BE2C (cell line): Measurements from ENCODE around the gene GPR85.
"Not testable (repeated sequence)": the region's sequence is repeated elsewhere in the genome, so short reads cannot be mapped to it uniquely, and the experiment has no call there.

ENCODE experiments used
- DNase-seq: peaks from one replicate; pipeline ENCODE4 v3.0.0-alpha.2; 2020
- H3K27me3 ChIP-seq: fragments of 250-450 bp; sonication (Bioruptor Pico); 2 replicates; pipeline ENCODE4 v1.5.1; 2020; ENCODE audit warnings: mild to moderate bottlenecking
- H3K36me3 ChIP-seq: fragments of 250-450 bp; sonication (Bioruptor Pico); 2 replicates; pipeline ENCODE4 v1.5.1; 2020; ENCODE audit warnings: mild to moderate bottlenecking
- H3K4me1 ChIP-seq: fragments of 250-450 bp; sonication (Bioruptor Pico); 2 replicates; pipeline ENCODE4 v1.5.1; 2020
- H3K4me3 ChIP-seq: 2 replicates; pipeline ENCODE4 v1.5.1; 2011; ENCODE audit warnings: low read depth, low read length
- H3K9me3 ChIP-seq: fragments of 250-450 bp; sonication (Bioruptor Pico); 2 replicates; pipeline ENCODE4 v1.5.1; 2020
- TF ChIP-seq, protein P1 (sequence below): IDR thresholded peaks from 2 replicates; pipeline ENCODE4 v1.5.1; 2012; ENCODE audit warnings: mild to moderate bottlenecking, low read depth, low read length

GPR85 gene

DNA sequence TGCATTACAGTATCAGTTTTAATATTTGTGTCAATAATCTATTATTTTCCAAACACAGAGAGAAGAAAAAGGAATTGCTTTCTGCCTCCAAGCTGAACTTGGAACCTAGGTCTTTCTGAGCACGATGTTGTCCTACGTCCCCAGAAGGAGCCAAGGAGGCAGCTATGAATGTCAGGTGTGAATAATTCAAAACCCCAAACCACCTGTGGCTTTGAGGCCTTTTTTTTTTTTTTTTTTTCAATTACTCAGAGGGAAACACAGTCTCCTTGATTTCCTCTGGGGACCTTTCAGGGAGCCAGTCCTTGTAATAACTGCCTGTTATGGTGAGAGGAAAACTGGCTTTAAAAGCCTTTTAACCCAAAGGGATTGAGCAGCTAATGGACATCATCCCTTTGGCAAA is 8.3 kb downstream of the GPR85 start:
- H3K27me3 ChIP-seq: no peaks in the 10 kb centered on the region; the same call in 1 of the 2 replicates
- H3K36me3 ChIP-seq: no peaks in the 10 kb centered on the region
- DNase-seq: no peak
- no peaks in the 10 kb centered on the region for H3K9me3 ChIP-seq
- TF ChIP-seq, protein P1, sequence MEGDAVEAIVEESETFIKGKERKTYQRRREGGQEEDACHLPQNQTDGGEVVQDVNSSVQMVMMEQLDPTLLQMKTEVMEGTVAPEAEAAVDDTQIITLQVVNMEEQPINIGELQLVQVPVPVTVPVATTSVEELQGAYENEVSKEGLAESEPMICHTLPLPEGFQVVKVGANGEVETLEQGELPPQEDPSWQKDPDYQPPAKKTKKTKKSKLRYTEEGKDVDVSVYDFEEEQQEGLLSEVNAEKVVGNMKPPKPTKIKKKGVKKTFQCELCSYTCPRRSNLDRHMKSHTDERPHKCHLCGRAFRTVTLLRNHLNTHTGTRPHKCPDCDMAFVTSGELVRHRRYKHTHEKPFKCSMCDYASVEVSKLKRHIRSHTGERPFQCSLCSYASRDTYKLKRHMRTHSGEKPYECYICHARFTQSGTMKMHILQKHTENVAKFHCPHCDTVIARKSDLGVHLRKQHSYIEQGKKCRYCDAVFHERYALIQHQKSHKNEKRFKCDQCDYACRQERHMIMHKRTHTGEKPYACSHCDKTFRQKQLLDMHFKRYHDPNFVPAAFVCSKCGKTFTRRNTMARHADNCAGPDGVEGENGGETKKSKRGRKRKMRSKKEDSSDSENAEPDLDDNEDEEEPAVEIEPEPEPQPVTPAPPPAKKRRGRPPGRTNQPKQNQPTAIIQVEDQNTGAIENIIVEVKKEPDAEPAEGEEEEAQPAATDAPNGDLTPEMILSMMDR: no peak
- no peaks in the 10 kb centered on the region for H3K4me1 ChIP-seq
- no peak overlapping the region for H3K4me3 ChIP-seq

DNA sequence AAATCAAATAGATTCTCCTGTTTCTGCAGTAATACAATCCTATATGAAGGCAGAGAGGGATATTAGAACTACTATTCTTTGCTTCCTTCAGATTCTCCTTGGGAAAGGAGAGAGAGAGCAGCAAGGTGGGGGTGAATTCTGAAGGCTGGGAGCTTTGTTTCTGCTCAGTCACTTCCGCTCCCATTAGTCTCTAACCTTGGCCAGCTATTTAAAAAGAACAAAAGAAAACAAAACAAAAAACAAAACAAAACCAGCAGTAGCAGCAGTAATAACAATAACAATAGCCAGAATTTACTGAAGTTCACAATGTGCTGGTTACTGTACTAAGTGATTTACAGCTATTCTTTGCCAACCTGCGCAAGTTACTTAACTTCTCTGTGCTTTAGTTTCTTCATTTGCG is 9.9 kb downstream of the GPR85 start:
- H3K36me3 ChIP-seq: no peaks in the 10 kb centered on the region
- H3K4me1 ChIP-seq: no peaks in the 10 kb centered on the region
- TF ChIP-seq, protein P1: no peak
- H3K4me3 ChIP-seq: no peak overlapping the region
- H3K9me3 ChIP-seq: no peaks in the 10 kb centered on the region
- H3K27me3 ChIP-seq: no peaks in the 10 kb centered on the region; the same call in 1 of the 2 replicates
- DNase-seq: no peak

DNA sequence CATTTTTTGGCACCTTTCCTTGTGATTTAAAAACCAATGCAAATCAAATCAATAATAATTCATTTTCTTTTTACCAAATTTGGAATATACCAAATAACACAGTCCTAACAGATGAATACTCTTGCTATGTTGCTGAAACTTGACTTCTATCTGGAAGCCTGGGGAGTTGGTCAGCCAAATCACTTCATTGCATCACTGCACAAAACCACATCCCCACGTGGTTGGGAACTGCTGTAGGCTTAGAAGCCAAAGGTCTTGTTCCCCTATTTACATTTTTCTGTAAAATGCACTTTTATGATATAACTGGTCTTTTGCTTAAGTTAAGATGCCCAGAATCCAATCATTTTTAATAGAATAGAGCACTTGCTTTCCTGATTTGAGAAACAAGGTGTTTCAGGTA is 15.2 kb downstream of the GPR85 start:
- TF ChIP-seq, protein P1: no peak
- Histone ChIP-seq H3K4me1 (no peaks in the 10 kb centered on the region), H3K9me3 (no peaks in the 10 kb centered on the region), H3K36me3 (no peaks in the 10 kb centered on the region), H3K4me3 (no peak overlapping the region), H3K27me3 (no peaks in the 10 kb centered on the region; the same call in none of the 2 replicates)
- no peak for DNase-seq

DNA sequence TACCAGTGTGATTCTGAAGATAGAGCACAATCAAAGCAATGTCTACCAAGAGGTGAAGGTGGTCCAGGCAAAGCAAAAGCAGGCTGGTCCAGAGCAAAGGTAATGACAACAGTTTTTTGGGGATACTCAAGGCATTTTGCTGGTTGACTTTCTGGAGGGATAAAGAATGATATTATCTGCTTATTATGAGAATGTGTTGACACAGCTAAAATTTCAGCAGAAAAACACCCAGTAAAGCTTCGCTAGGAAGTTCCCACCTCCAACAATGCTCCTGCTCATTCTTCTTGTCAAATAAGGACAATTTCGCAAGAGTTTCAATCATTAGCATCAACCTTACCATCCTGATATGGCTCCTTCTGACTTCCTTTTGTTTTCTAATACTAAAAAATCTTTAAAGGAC is 24.1 kb downstream of the GPR85 start:
- no peak overlapping the region for H3K4me3 ChIP-seq
- TF ChIP-seq, protein P1: no peak
- DNase-seq: no peak
- H3K27me3 ChIP-seq: no peaks in the 10 kb centered on the region
- H3K36me3 ChIP-seq: no peaks in the 10 kb centered on the region
- no peaks in the 10 kb centered on the region for H3K4me1 ChIP-seq
- no peaks in the 10 kb centered on the region; the same call in 1 of the 2 replicates for H3K9me3 ChIP-seq

DNA sequence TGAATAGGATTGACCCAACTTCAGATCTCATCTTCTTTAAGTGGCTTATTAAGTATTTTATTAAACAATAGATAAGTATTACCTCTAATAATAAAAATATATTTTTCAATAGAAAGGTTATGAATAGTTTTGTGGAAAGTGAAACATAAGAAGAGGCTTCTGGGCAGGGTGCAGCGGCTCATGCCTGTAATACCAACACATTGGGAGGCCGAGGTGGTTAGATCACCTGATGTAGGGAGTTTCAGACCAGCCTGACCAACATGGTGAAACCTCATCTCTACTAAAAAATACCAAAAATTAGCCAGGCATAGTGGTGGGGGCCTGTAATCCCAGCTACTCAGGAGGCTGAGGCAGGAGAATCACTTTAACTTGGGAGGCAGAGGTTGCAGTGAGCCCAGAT is 26.5 kb downstream of the GPR85 start:
- TF ChIP-seq, protein P1: no peak
- H3K4me1 ChIP-seq: no peaks in the 10 kb centered on the region
- DNase-seq: no peak
- no peak overlapping the region for H3K4me3 ChIP-seq
- no peaks in the 10 kb centered on the region for H3K36me3 ChIP-seq
- no peaks in the 10 kb centered on the region for H3K27me3 ChIP-seq
- H3K9me3 ChIP-seq: no peaks in the 10 kb centered on the region; the same call in 1 of the 2 replicates

DNA sequence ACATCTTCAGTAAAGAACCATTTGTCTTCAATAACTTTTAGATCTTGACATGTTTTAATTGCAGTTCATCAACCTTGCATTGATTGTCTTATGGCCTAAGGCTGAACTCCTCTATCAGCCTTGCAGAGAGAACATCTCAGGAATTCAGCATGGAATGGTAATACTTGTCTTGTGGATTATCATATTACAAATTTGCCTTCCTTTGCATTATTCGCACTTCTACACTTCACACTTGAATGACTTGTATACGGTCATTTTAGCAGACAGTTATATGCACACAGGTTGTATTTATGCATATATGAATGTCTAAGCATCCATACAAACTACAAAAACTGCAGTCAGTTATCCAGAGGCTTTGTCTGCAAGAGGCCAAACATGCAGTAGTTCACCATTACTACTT is 31.7 kb downstream of the GPR85 start:
- Histone ChIP-seq H3K4me1 (no peaks in the 10 kb centered on the region), H3K4me3 (no peak overlapping the region), H3K27me3 (no peaks in the 10 kb centered on the region), H3K36me3 (no peaks in the 10 kb centered on the region), H3K9me3 (no peaks in the 10 kb centered on the region)
- TF ChIP-seq, protein P1: no peak
- no peak for DNase-seq

DNA sequence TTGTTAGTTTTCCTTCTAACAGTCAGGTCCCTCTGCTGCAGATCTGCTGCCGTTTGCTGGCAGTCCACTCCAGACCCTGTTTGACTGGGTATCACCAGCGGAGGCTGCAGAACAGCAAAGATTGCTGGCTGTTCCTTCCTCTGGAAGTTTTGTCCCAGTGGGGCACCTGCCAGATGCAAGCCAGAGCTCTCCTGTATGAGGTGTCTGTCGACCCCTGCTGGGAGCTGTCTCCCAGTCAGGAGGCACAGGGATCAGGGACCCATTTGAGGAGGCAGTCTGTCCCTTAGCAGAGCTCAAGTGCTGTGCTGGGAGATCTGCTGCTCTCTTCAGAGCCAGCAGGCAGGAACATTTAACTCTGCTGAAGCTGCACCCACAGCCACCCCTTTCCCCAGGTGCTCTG is 32.4 kb downstream of the GPR85 start:
- H3K36me3 ChIP-seq, H3K27me3 ChIP-seq, H3K9me3 ChIP-seq, H3K4me3 ChIP-seq, H3K4me1 ChIP-seq: not testable (repeated sequence)
- DNase-seq: peak; percentile 6

DNA sequence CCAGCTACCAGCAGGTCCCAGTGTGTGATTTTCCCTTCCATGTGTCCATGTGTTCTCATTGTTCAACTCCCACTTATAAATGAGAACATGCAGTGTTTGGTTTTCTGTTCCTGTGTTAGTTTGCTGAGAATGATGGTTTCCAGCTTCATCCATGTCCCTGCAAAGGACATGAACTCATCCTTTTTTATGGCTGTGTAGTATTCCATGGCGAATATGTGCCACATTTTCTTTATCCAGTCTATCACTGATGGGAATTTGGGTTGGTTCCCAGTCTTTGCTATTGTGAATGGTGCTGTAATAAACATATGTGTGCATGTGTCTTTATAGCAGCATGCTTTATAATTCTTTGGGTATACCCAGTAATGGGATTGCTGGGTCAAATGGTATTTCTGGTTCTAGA is 37.4 kb downstream of the GPR85 start:
- DNase-seq, H3K36me3 ChIP-seq, H3K9me3 ChIP-seq, H3K4me3 ChIP-seq, H3K4me1 ChIP-seq, H3K27me3 ChIP-seq: not testable (repeated sequence)
